ENCODE results near the gene FBXO5.

DNA sequence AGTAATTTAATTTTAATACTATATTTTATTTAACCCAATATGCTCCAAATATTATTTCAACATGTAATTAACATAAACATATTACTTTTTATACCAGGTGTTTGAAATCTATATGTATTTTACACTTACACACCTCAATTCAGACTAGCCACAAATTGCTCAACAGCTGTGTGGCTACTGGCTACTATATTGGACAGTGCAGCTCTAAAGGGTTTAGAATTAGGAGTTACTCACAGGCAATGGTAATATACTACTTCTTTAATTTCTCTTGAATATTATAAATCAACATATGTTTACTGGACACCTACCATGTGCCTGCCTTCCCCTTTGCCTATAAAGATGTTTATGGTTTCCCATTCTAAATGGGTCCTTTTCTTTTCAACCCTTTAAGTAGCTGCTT, 17.4 kb upstream of the FBXO5 start:
- TF ChIP-seq, protein P1, sequence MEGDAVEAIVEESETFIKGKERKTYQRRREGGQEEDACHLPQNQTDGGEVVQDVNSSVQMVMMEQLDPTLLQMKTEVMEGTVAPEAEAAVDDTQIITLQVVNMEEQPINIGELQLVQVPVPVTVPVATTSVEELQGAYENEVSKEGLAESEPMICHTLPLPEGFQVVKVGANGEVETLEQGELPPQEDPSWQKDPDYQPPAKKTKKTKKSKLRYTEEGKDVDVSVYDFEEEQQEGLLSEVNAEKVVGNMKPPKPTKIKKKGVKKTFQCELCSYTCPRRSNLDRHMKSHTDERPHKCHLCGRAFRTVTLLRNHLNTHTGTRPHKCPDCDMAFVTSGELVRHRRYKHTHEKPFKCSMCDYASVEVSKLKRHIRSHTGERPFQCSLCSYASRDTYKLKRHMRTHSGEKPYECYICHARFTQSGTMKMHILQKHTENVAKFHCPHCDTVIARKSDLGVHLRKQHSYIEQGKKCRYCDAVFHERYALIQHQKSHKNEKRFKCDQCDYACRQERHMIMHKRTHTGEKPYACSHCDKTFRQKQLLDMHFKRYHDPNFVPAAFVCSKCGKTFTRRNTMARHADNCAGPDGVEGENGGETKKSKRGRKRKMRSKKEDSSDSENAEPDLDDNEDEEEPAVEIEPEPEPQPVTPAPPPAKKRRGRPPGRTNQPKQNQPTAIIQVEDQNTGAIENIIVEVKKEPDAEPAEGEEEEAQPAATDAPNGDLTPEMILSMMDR (IDR thresholded peaks at IDR 0.05) = no peak
- TF ChIP-seq ZFX (IDR thresholded peaks at IDR 0.05; ENCODE audit: borderline replicate concordance) = no peak
